GM21825 (cell line): ENCODE results near the gene PILRB.
"Not testable (repeated sequence)": the region's sequence is repeated elsewhere in the genome, so short reads cannot be mapped to it uniquely, and the experiment has no call there.

Source experiments
- ATAC-seq: cut with Tn5 transposase; IDR thresholded peaks from one replicate; pipeline ENCODE4 v1.9.1; 2021; ENCODE audit warnings: mild to moderate bottlenecking, moderate library complexity; ENCODE audit not compliant: unreplicated experiment

PILRB gene

DNA sequence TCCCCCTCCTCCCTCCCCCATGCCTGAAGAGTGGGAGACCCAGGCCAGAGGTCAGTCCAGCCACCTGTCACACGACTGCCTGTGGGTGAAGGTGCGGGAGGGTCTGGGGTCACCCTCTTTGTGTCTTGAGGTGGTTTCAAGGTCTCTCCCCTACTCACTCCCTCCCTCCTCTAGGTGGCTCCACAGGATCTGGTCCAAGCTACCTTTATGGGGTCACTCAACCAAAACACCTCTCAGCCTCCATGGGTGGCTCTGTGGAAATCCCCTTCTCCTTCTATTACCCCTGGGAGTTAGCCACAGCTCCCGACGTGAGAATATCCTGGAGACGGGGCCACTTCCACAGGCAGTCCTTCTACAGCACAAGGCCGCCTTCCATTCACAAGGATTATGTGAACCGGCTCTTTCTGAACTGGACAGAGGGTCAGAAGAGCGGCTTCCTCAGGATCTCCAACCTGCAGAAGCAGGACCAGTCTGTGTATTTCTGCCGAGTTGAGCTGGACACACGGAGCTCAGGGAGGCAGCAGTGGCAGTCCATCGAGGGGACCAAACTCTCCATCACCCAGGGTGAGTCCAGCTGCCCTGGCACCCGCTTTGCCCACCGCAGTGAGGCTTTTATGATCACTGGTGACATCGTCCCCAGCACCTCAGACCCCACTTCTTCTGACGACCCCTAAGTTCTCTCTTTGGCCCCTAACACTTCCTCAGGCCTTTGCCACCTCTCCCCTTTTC lies 16.1 kb downstream of the PILRB start:
- not testable (repeated sequence) for ATAC-seq

DNA sequence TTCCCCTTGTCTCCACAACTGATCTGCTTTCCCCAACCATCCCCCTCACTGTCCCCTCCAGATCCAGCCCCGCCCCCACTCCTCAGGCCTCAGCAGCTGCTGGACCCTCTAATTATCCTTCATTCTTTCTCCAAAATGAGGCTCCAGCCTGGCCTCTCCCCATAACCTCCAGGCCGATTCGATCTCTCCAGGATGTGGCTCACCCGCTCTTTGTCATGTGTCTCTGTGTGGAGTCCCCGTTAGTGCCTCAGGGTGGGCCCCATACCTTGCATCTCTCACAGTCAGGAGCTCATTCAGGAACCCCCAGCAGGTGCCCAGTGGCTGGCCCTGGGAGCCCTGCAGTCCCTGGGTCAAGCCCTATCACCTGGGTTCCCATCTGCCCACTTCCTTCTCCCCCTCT lies 16.7 kb downstream of the PILRB start:
- no peak for ATAC-seq

- ATAC-seq = no peak
These were observed 18.1 kb downstream of the PILRB start for GRCh38 chr7:100376066-100376465.

GRCh38 chr7:100378114-100378755 lies 20.3 kb downstream of the PILRB start:
- no peak for ATAC-seq

GRCh38 chr7:100380196-100380595 lies 22.3 kb downstream of the PILRB start:
- ATAC-seq = no peak

DNA sequence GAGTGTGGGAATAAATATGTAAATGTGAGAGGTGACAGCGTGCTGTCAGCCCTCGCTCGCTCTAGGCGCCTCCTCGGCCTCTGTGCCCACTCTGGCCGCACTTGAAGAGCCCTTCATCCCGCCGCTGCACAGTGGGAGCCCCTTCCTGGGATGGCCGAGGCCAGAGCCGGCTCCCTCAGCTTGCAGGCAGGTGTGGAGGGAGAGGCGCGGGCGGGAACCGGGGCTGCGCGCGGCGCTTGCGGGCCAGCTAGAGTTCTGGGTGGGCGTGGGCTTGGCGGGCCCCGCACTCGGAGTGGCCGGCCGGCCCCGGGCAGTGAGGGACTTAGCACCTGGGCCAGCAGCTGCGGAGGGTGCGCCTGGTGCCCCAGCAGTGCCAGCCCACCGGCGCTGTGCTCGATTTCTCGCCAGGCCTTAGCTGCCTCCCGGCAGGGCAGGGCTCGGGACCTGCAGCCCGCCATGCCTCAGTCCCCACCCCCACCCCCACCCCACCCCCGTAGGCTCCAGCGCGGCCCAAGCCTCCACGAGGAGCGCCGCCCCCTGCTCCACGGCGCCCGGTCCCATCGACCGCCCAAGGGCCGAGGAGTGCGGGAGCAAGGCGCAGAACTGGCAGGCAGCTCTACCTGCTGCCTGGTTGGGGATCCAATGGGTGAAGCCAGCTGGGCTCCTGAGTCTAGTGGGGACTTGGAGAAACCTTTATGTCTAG lies 23.8 kb downstream of the PILRB start:
- ATAC-seq = not testable (repeated sequence)

DNA sequence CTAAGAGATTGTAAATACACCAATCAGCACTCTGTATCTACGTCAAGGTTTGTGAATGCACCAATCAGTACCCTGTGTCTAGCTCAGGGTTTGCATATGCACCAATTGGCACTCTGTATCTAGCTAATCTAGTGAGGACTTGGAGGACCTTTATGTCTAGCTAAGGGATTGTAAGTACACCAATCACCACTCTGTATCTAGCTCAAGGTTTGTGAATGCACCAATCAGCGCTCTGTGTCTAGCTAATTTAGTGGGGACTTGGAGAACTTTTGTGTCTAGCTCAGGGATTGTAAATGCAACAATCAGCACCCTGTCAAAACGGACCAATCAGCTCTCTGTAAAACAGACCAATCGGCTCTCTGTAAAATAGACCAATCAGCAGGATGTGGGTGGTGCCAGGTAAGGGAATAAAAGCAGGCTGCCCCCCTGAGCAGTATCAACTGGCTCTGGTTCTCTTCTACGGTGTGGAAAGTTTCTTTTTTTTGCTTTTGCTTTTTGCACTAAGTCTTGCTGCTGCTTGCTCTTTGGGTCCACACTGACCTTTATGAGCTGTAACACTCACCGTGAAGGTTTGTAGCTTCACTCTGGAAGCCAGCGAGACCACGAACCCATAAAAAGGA lies 24.4 kb downstream of the PILRB start:
- not testable (repeated sequence) for ATAC-seq

- no peak for ATAC-seq
These were observed 26.8 kb downstream of the PILRB start for GRCh38 chr7:100384628-100385294.

- ATAC-seq = no peak
These were observed 29.0 kb downstream of the PILRB start for GRCh38 chr7:100386940-100387339.

DNA sequence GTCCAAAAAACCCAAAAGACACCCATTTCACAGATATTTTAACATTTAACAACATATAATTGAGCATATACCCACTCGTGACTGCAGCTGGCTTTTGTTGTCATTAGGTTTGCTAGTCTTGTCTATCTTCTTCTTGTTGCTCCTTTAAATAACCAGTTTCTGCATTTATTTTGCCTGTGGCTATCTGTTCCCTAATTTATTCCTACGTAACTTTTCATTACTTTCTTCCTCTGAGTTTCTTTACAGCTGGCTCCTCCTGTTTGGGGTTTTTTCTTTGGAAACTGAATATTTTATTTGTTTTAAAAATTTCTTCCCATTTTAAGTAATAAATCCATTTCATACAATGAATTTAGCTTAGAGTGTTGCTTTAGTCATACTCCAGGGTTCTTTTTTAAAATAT lies 29.8 kb downstream of the PILRB start:
- no peak for ATAC-seq

DNA sequence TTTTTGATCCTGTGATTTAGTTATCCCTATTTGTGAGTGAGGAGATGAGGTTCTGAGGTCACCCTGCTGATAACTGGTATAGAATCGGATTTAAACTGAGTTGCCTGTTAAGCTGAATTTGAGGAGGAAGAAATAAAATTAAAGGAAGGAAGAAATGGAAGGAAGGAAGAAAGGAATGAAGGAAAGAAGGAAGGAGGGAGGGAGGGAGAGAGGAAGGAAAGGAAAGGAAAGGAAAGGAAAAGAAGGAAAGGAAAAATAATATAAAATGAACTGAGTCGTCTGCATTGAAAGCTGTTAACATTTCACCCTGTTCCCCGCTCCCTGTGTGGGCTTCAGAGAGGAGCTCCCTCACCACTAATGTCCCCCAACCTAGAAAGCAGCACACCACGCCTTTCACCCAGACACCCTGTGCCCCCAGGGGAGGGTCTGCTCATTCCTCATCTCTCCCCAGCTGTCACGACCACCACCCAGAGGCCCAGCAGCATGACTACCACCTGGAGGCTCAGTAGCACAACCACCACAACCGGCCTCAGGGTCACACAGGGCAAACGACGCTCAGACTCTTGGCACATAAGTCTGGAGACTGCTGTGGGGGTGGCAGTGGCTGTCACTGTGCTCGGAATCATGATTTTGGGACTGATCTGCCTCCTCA lies 31.6 kb downstream of the PILRB start:
- ATAC-seq = no peak

GRCh38 chr7:100390286-100391009 lies 32.5 kb downstream of the PILRB start:
- ATAC-seq = no peak

GRCh38 chr7:100393233-100393905 lies 35.5 kb downstream of the PILRB start:
- ATAC-seq = no peak

GRCh38 chr7:100394077-100394476 lies 36.2 kb downstream of the PILRB start:
- no peak for ATAC-seq

DNA sequence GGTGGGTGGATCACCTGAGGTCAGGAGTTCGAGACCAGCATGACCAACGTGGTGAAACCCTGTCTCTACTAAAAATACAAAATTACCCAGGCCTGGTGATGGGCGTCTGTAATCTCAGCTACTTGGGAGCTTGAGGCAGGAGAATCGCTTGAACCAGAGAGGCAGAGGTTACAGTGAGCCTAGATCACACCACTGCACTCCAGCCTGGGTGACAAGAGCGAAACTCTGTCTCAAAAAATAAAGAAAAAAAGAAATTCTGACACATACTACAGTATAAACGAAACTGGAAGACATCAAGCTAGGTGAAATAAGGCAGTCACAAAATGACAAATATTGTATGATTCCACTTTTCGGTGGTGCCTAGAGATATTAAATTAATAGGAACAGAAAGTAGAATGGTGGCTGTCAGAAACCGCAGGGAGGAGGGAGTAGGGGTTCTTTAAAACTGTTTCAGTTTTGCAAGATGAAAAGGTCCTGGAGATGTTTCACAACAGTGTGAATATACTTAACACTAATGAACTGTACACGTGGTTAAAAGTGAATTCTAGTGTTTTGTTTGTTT lies 38.6 kb downstream of the PILRB start:
- peak; percentile 75 for ATAC-seq

DNA sequence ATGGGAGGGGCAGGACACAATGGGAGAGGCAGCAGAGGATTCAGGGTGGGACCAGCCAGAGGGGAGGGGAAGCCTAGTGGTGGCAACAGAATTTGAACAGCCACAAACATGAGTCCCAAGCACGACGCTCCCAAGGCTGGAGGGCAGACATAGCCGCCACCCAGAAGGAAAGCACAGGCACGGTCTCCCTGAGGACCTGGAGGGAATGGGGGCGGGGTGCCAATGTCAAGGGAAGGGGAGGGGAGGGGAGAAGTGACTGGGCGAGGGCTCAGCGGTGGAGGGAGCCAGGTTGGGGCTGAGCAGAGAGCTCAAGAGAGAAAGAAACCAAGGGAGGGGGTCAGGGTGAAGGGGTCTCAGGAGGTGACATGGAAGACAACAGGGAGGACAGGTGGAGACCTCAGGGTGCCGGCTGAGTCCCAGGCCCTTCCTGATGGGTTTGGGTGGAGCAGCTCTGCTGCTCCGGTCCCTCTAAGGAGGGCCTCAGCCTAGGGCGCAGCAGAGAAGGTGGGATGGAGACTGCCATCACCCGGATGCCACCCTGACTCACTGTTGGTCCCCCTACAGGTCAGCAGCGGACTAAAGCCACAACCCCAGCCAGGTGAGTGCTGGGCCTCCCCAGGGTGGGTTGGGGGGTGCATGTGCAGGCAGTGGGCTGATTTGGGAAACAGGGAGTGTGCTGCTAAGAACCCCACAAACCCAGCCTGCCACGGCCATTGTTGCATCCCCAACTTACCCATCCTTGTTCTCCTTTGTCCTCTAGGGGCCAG lies 39.6 kb downstream of the PILRB start:
- no peak for ATAC-seq

GRCh38 chr7:100398239-100398638 lies 40.3 kb downstream of the PILRB start:
- ATAC-seq = no peak

DNA sequence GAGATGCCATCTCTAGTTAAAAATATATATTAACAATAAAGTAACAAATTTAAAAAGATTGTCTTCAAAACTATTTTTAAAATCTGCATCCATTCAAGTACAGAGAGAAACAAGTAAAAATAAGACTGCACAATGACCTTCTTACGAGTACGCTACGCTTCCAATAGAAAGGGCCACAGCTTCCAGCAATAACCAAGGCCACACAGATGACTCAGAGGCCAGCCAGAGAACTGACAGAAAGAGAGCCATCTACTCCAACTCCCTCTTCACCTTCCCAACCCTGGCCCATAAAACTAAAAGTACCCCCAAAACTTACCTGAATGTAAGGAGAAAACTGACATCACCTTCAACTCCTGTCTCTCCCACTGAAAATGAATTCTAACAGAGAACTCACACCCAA lies 42.1 kb downstream of the PILRB start:
- no peak for ATAC-seq
